Tibial nerve (tissue), 4 donors: ENCODE measurements around the gene YDJC. TPM values are rescaled to one million over a fixed set of nuclear protein-coding genes. Genes with fewer than 3 reads are reported as not detected.
"Not testable (repeated sequence)": the region's sequence is repeated elsewhere in the genome, so short reads cannot be mapped to it uniquely, and the experiment has no call there.

ENCODE experiments used
- DNase-seq, 2 donors: peaks; one replicate each; pipeline ENCODE4 v3.0.0-alpha.2; 2019; ENCODE audit warnings: low spot score in 2 of 2
- H3K27ac ChIP-seq, 4 donors: fragments of 200-600 bp; sonication (generic) in 3 of 4; one replicate each; pipeline ENCODE4 v1.5.1; 2017 to 2019; ENCODE audit warnings: mild to moderate bottlenecking in 1 of 4
- H3K27me3 ChIP-seq, 2 donors: fragments of 200-600 bp; sonication (generic) in 1 of 2; one replicate each; pipeline versions ENCODE4 v1.5.1 to v1.6.0; 2017 to 2019
- H3K36me3 ChIP-seq, 3 donors: fragments of 200-600 bp; sonication (generic); one replicate each; pipeline ENCODE4 v1.5.1; 2018 to 2019
- H3K4me1 ChIP-seq, 4 donors: fragments of 200-600 bp; sonication (generic) in 3 of 4; one replicate each; pipeline ENCODE4 v1.5.1; 2017 to 2019
- H3K4me3 ChIP-seq, 4 donors: fragments of 200-600 bp; sonication (generic) in 3 of 4; one replicate each; pipeline ENCODE4 v1.5.1; 2017 to 2019; ENCODE audit warnings: mild to moderate bottlenecking in 1 of 4, moderate library complexity in 1 of 4
- H3K9me3 ChIP-seq, 4 donors: fragments of 200-600 bp; sonication (generic) in 3 of 4; one replicate each; pipeline ENCODE4 v1.5.1; 2017 to 2019
- CTCF ChIP-seq, 5 experiments: fragments of 200-600 bp in 3 of 5; fragments of 450-650 bp in 2 of 5; sonication (generic) in 3 of 5; IDR thresholded peaks; one replicate each; pipeline ENCODE4 v1.5.1; 2016 to 2019; ENCODE audit warnings: antibody characterized with exemption in 5 of 5, mild to moderate bottlenecking in 3 of 5, moderate library complexity in 2 of 5
- EP300 ChIP-seq, 2 donors: sonication (generic); formaldehyde crosslinking; IDR thresholded peaks; one replicate each; pipeline ENCODE4 v1.6.1; 2017; ENCODE audit warnings: antibody characterized with exemption in 2 of 2, mild to moderate bottlenecking in 1 of 2
- POLR2A ChIP-seq, 2 donors: fragments of 450-650 bp; IDR thresholded peaks; one replicate each; pipeline ENCODE4 v1.6.1; 2017; ENCODE audit warnings: antibody characterized with exemption in 2 of 2, mild to moderate bottlenecking in 2 of 2, moderate library complexity in 2 of 2
- WGBS, 2 donors: methylation state at CpG; one replicate each; pipeline ENCODE4 v1.1.5; 2018; 5-methylcytosine and 5-hydroxymethylcytosine counted together
- total RNA-seq, 4 donors: library from RNA; depleted of rRNA; stranded (reverse); fragments of >200 nt; gene quantifications; one replicate each; pipeline ENCODE4 v1.1.0, GENCODE V29; 2016

Gene YDJC
- total RNA-seq, 4 donors from 2014 or later, result 28.0 to 61.2 (median 36.0) TPM

- H3K4me1 ChIP-seq, result peaks cover 0 to 91% (median 38%) of the 10 kb centered on the region in 4 donors
- no peak for DNase-seq
- no peaks in the 10 kb centered on the region for H3K27me3 ChIP-seq
- no peaks in the 10 kb centered on the region for H3K9me3 ChIP-seq
- H3K36me3 ChIP-seq, result peaks cover 0 to 17% (median 0%) of the 10 kb centered on the region in 3 donors
- WGBS, 2 donors, result 60 to 67% methylated on average over 6 to 7 of the region's 7 CpGs
- H3K27ac ChIP-seq, result peak overlapping the region in 3 of 4 donors; percentile 29 to 77 (median 70)
- TF ChIP-seq EP300 (IDR thresholded peaks at IDR 0.05), result no peak
- no peak for TF ChIP-seq CTCF (IDR thresholded peaks at IDR 0.05)
- no peak for TF ChIP-seq POLR2A (IDR thresholded peaks at IDR 0.05)
- no peak overlapping the region for H3K4me3 ChIP-seq
Observed at GRCh38 chr22:21623648-21623970, 6.2 kb downstream of the YDJC start.

GRCh38 chr22:21622919-21623647 lies 6.7 kb downstream of the YDJC start:
- DNase-seq, result no peak
- H3K27ac ChIP-seq, result peak overlapping the region in 3 of 4 donors; percentile 29 to 77 (median 70)
- H3K36me3 ChIP-seq, result peaks cover 0 to 14% (median 0%) of the 10 kb centered on the region in 3 donors
- H3K27me3 ChIP-seq, result no peaks in the 10 kb centered on the region
- WGBS, 2 donors, result 72 to 74% methylated on average over 23 of the region's 23 CpGs
- TF ChIP-seq CTCF (IDR thresholded peaks at IDR 0.05) (no peak), POLR2A (IDR thresholded peaks at IDR 0.05) (no peak), EP300 (IDR thresholded peaks at IDR 0.05) (no peak)
- no peaks in the 10 kb centered on the region for H3K9me3 ChIP-seq
- no peak overlapping the region for H3K4me3 ChIP-seq
- H3K4me1 ChIP-seq, result peaks cover 0 to 86% (median 35%) of the 10 kb centered on the region in 4 donors

GRCh38 chr22:21622011-21622918 lies 7.6 kb downstream of the YDJC start:
- no peak for TF ChIP-seq POLR2A (IDR thresholded peaks at IDR 0.05)
- TF ChIP-seq CTCF (IDR thresholded peaks at IDR 0.05), result no peak
- TF ChIP-seq EP300 (IDR thresholded peaks at IDR 0.05), result no peak

GRCh38 chr22:21621025-21621424 lies 8.8 kb downstream of the YDJC start:
- Histone ChIP-seq H3K36me3 (peaks cover 0 to 14% (median 0%) of the 10 kb centered on the region in 3 donors), H3K4me1 (peaks cover 0 to 75% (median 35%) of the 10 kb centered on the region in 4 donors), H3K4me3 (no peak overlapping the region), H3K27me3 (no peaks in the 10 kb centered on the region), H3K9me3 (no peaks in the 10 kb centered on the region), H3K27ac (peak overlapping the region in 1 of 4 donors; percentile 3)
- 74% methylated on average over 2 to 3 of the region's 3 CpGs for WGBS, 2 donors
- TF ChIP-seq POLR2A (IDR thresholded peaks at IDR 0.05), result no peak
- TF ChIP-seq CTCF (IDR thresholded peaks at IDR 0.05), result no peak
- TF ChIP-seq EP300 (IDR thresholded peaks at IDR 0.05), result no peak
- no peak for DNase-seq

More at GRCh38 chr22:21622011-21622918, 7.6 kb downstream of the YDJC start:
- Histone ChIP-seq H3K4me3 (no peak overlapping the region), H3K36me3 (peaks cover 0 to 14% (median 0%) of the 10 kb centered on the region in 3 donors), H3K27me3 (no peaks in the 10 kb centered on the region), H3K27ac (peak overlapping the region in 3 of 4 donors; percentile 17 to 70 (median 42)), H3K9me3 (no peaks in the 10 kb centered on the region), H3K4me1 (peaks cover 0 to 86% (median 35%) of the 10 kb centered on the region in 4 donors)
- 44 to 49% methylated on average over 17 of the region's 17 CpGs for WGBS, 2 donors
- DNase-seq, result peak in 1 of 2 donors; percentile 24

- H3K9me3 ChIP-seq, H3K27ac ChIP-seq, DNase-seq, H3K27me3 ChIP-seq, H3K4me3 ChIP-seq: not testable (repeated sequence)
- Histone ChIP-seq H3K4me1 (peaks cover 0 to 41% (median 12%) of the 10 kb centered on the region in 4 donors), H3K36me3 (peaks cover 0 to 35% (median 8%) of the 10 kb centered on the region in 3 donors)
- WGBS, 2 donors, result 91 to 94% methylated on average over 6 of the region's 6 CpGs
Observed at GRCh38 chr22:21617337-21617736, 12.5 kb downstream of the YDJC start.
